Suprapubic skin (tissue), 3 donors: ENCODE data around the gene ATF2.

Experiments
- EP300 ChIP-seq: sonication (generic); formaldehyde crosslinking; IDR thresholded peaks from one replicate; pipeline ENCODE4 v1.6.1; 2017; ENCODE audit warnings: antibody characterized with exemption
- POLR2A ChIP-seq, 2 donors: fragments of 450-650 bp; IDR thresholded peaks; one replicate each; pipeline ENCODE4 v1.6.1; 2017; ENCODE audit warnings: antibody characterized with exemption in 2 of 2, mild to moderate bottlenecking in 2 of 2, moderate library complexity in 2 of 2
- TF ChIP-seq, protein P1 (sequence below), 2 donors: fragments of 200-600 bp in 1 of 2; fragments of 450-650 bp in 1 of 2; sonication (generic) in 1 of 2; IDR thresholded peaks; one replicate each; pipeline ENCODE4 v1.5.1; 2016 to 2019; ENCODE audit warnings: antibody characterized with exemption in 2 of 2, mild to moderate bottlenecking in 1 of 2, moderate library complexity in 1 of 2

DNA sequence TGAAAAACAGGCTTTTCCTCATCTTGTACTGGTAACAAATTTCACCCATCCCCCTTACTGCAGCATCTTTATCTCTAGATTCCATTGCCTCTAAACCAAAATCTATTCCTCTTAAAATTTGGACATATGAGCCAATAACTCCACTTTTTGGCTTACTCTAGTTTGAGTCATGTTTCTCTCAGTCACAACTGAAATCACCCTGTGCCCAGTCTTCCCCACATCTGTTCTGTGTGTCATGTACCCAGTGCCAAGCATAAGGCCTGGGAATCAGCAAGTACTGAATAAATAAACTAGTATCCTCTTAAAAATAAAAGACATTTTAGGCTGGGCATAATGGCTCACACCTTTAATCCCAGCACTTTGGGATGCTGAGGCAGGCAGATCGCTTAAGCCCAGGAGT, 142.1 kb downstream of the ATF2 start:
- TF ChIP-seq POLR2A (IDR thresholded peaks at IDR 0.05) (no peak), EP300 (no peak)
- TF ChIP-seq, protein P1, sequence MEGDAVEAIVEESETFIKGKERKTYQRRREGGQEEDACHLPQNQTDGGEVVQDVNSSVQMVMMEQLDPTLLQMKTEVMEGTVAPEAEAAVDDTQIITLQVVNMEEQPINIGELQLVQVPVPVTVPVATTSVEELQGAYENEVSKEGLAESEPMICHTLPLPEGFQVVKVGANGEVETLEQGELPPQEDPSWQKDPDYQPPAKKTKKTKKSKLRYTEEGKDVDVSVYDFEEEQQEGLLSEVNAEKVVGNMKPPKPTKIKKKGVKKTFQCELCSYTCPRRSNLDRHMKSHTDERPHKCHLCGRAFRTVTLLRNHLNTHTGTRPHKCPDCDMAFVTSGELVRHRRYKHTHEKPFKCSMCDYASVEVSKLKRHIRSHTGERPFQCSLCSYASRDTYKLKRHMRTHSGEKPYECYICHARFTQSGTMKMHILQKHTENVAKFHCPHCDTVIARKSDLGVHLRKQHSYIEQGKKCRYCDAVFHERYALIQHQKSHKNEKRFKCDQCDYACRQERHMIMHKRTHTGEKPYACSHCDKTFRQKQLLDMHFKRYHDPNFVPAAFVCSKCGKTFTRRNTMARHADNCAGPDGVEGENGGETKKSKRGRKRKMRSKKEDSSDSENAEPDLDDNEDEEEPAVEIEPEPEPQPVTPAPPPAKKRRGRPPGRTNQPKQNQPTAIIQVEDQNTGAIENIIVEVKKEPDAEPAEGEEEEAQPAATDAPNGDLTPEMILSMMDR (IDR thresholded peaks at IDR 0.05), result no peak
